ENCODE data around the gene DCLK2. TPM values are rescaled to one million over a fixed set of nuclear protein-coding genes. Genes with fewer than 3 reads are reported as not detected.

DCLK2 gene
- total and polyA plus RNA-seq, 2 of the 13 experiments (the other 11 are each of a cell fraction or from before 2014, with no cell fraction given) = not detected

DNA sequence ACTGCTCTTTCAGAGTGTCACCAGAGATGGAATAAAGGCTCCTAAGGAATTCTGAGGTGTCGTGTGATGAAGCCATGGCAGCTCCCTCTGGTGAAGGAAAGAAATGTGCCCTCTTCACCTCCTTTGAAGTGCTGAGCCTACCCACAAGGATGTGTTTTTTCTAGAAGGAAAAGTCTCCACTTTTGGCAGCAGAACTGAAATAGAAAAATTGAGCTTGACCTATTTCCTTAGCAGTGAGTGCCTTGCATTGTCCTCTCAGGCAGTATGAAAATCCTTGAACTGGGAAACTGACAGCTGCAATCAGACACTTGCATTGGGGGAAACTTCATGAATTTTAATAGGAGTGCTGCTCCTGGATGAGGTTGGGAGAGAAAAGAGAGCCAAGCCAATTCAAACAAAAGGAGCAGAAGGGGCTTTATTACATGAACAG, 95.2 kb downstream of the DCLK2 start:
- Histone ChIP-seq H3K9me3 (ENCODE audit: low read length) (no peaks in the 10 kb centered on the region), H4K20me1 (ENCODE audit: insufficient read depth, low read length) (no peaks in the 10 kb centered on the region), H3K27me3 (ENCODE audit: control insufficient read depth in 1 of 2, insufficient read depth in 2 of 2, low read length in 2 of 2) (peaks cover 0 to 6% of the 10 kb centered on the region in 2 experiments; a peak in 1 of 5 replicates), H3K9ac (ENCODE audit: insufficient read depth, low read depth, low read length) (no peak overlapping the region), H3K36me3 (replicated peaks in 1 of 2; ENCODE audit: control insufficient read depth in 1 of 2, insufficient read depth in 2 of 2, low read length in 2 of 2) (no peaks in the 10 kb centered on the region), H2AFZ (ENCODE audit: low read length) (no peak overlapping the region), H3K4me2 (ENCODE audit: low read depth, low read length) (no peak overlapping the region), H3K79me2 (ENCODE audit: insufficient read depth, low read length) (no peaks in the 10 kb centered on the region), H3K27ac (ENCODE audit: extremely low read length, insufficient read depth, low read length) (no peak overlapping the region), H3K4me1 (ENCODE audit: insufficient read depth, low read length) (no peaks in the 10 kb centered on the region), H3K4me3 (replicated peaks in 1 of 3; ENCODE audit: insufficient read depth in 1 of 3, low read depth in 2 of 3, low read length in 3 of 3) (no peak overlapping the region)
- no peak for DNase-seq (ENCODE audit: low spot score)
- in situ Hi-C loops (cut with HindIII; ENCODE audit: extremely low pct_ligation_motif_present, low pct_unique_long_range_greater_than_20kb) = no loop called here
- intact Hi-C loops (cut with micrococcal nuclease; ENCODE audit: unreplicated experiment) = no loop called here
- BruUV-seq (replicated peaks) = no TSS peak
- ATAC-seq = no peak
- 50% methylated on average over 1 of the region's 1 CpG for WGBS (ENCODE audit: low lambda C conversion rate)
- ChIA-PET CTCF (ENCODE audit: low intra/inter-chr PET ratio, low total read pairs) (no interaction called here), POLR2A (no interaction called here)
- FAIRE-seq = no peak
- TF ChIP-seq CBX1 (IDR thresholded peaks at IDR 0.05; ENCODE audit: low read depth) (no peak), HNRNPLL (IDR thresholded peaks at IDR 0.05; ENCODE audit: low read depth, low read length, poor library complexity, severe bottlenecking) (no peak), ZNF205 (CRISPR knock-in tag; IDR thresholded peaks at IDR 0.05) (no peak), FOXA3 (CRISPR knock-in tag; IDR thresholded peaks at IDR 0.05) (no peak), RBM22 (optimal IDR thresholded peaks at IDR 0.05; ENCODE audit: low read length) (no peak), ZKSCAN1 (IDR thresholded peaks at IDR 0.05; ENCODE audit: low read length) (no peak), HNF4A (CRISPR knock-in tag; IDR thresholded peaks at IDR 0.05) (no peak), MTF2 (CRISPR knock-in tag; IDR thresholded peaks at IDR 0.05; ENCODE audit: borderline replicate concordance) (no peak), ZNF232 (CRISPR knock-in tag; IDR thresholded peaks at IDR 0.05; ENCODE audit: borderline replicate concordance) (no peak), GZF1 (CRISPR knock-in tag; IDR thresholded peaks at IDR 0.05) (no peak), SMYD3 (CRISPR knock-in tag; IDR thresholded peaks at IDR 0.05) (no peak), PCBP1 (IDR thresholded peaks at IDR 0.05; ENCODE audit: borderline replicate concordance, low read depth, low read length) (no peak), TOPORS (CRISPR knock-in tag; IDR thresholded peaks at IDR 0.05) (no peak)
- TF ChIP-seq, protein P1, sequence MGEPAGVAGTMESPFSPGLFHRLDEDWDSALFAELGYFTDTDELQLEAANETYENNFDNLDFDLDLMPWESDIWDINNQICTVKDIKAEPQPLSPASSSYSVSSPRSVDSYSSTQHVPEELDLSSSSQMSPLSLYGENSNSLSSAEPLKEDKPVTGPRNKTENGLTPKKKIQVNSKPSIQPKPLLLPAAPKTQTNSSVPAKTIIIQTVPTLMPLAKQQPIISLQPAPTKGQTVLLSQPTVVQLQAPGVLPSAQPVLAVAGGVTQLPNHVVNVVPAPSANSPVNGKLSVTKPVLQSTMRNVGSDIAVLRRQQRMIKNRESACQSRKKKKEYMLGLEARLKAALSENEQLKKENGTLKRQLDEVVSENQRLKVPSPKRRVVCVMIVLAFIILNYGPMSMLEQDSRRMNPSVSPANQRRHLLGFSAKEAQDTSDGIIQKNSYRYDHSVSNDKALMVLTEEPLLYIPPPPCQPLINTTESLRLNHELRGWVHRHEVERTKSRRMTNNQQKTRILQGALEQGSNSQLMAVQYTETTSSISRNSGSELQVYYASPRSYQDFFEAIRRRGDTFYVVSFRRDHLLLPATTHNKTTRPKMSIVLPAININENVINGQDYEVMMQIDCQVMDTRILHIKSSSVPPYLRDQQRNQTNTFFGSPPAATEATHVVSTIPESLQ (CRISPR knock-in tag; conservative IDR thresholded peaks at IDR 0.05) = no peak
- TF ChIP-seq, protein P2, sequence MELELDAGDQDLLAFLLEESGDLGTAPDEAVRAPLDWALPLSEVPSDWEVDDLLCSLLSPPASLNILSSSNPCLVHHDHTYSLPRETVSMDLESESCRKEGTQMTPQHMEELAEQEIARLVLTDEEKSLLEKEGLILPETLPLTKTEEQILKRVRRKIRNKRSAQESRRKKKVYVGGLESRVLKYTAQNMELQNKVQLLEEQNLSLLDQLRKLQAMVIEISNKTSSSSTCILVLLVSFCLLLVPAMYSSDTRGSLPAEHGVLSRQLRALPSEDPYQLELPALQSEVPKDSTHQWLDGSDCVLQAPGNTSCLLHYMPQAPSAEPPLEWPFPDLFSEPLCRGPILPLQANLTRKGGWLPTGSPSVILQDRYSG (CRISPR knock-in tag; IDR thresholded peaks at IDR 0.05) = no peak
- TF ChIP-seq, protein P3, sequence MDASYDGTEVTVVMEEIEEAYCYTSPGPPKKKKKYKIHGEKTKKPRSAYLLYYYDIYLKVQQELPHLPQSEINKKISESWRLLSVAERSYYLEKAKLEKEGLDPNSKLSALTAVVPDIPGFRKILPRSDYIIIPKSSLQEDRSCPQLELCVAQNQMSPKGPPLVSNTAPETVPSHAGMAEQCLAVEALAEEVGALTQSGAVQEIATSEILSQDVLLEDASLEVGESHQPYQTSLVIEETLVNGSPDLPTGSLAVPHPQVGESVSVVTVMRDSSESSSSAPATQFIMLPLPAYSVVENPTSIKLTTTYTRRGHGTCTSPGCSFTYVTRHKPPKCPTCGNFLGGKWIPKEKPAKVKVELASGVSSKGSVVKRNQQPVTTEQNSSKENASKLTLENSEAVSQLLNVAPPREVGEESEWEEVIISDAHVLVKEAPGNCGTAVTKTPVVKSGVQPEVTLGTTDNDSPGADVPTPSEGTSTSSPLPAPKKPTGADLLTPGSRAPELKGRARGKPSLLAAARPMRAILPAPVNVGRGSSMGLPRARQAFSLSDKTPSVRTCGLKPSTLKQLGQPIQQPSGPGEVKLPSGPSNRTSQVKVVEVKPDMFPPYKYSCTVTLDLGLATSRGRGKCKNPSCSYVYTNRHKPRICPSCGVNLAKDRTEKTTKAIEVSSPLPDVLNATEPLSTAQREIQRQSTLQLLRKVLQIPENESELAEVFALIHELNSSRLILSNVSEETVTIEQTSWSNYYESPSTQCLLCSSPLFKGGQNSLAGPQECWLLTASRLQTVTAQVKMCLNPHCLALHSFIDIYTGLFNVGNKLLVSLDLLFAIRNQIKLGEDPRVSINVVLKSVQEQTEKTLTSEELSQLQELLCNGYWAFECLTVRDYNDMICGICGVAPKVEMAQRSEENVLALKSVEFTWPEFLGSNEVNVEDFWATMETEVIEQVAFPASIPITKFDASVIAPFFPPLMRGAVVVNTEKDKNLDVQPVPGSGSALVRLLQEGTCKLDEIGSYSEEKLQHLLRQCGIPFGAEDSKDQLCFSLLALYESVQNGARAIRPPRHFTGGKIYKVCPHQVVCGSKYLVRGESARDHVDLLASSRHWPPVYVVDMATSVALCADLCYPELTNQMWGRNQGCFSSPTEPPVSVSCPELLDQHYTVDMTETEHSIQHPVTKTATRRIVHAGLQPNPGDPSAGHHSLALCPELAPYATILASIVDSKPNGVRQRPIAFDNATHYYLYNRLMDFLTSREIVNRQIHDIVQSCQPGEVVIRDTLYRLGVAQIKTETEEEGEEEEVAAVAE (CRISPR knock-in tag; IDR thresholded peaks at IDR 0.05; ENCODE audit: borderline replicate concordance) = no peak
- TF ChIP-seq, protein P4, sequence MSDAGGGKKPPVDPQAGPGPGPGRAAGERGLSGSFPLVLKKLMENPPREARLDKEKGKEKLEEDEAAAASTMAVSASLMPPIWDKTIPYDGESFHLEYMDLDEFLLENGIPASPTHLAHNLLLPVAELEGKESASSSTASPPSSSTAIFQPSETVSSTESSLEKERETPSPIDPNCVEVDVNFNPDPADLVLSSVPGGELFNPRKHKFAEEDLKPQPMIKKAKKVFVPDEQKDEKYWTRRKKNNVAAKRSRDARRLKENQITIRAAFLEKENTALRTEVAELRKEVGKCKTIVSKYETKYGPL (CRISPR knock-in tag; IDR thresholded peaks at IDR 0.05) = no peak
